Neural progenitor cell (in vitro differentiated cells): ENCODE results near the gene DMWD.

Source experiments
- EZH2 ChIP-seq: fragments of 200-600 bp; sonication (generic); IDR thresholded peaks from 2 replicates; pipeline ENCODE4 v1.6.1; 2017; ENCODE audit warnings: antibody characterized with exemption, mild to moderate bottlenecking, moderate library complexity
- TF ChIP-seq, protein P1 (sequence below): fragments of 200-600 bp; sonication (generic); IDR thresholded peaks from 2 replicates; pipeline ENCODE4 v1.5.1; 2017; ENCODE audit warnings: antibody characterized with exemption, mild to moderate bottlenecking

- TF ChIP-seq, protein P1, sequence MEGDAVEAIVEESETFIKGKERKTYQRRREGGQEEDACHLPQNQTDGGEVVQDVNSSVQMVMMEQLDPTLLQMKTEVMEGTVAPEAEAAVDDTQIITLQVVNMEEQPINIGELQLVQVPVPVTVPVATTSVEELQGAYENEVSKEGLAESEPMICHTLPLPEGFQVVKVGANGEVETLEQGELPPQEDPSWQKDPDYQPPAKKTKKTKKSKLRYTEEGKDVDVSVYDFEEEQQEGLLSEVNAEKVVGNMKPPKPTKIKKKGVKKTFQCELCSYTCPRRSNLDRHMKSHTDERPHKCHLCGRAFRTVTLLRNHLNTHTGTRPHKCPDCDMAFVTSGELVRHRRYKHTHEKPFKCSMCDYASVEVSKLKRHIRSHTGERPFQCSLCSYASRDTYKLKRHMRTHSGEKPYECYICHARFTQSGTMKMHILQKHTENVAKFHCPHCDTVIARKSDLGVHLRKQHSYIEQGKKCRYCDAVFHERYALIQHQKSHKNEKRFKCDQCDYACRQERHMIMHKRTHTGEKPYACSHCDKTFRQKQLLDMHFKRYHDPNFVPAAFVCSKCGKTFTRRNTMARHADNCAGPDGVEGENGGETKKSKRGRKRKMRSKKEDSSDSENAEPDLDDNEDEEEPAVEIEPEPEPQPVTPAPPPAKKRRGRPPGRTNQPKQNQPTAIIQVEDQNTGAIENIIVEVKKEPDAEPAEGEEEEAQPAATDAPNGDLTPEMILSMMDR, result no peak
- TF ChIP-seq EZH2, result no peak
Observed at GRCh38 chr19:45763691-45764294, 28.9 kb downstream of the DMWD start.
